GF-D8 (cell line): ENCODE measurements around the gene MIER2.
"Not testable (repeated sequence)": the region's sequence is repeated elsewhere in the genome, so short reads cannot be mapped to it uniquely, and the experiment has no call there.

Experiments used
- DNase-seq: peaks from one replicate; lab custom pipeline; 2025; lab: John Stamatoyannopoulos, UW

MIER2 gene

DNA sequence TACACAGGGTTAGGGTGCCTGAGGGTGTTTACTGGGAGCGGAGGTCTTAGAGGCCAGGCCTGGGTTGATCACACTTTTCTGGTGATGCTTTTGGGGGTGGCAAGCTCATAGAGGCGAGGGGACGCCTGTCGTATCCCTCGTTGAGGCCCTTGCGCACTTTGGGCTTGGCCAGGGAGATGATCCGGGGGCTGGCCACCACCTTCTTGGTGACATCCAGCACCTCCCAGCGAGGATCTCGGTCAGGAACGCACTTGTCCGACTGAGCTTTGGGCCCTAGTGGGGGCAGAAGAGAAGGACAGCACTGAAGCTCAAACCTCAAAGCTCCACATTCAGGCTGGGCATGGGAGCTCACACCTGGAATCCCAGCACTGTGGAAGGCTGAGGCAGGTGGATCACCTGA lies 17.6 kb upstream of the MIER2 start:
- DNase-seq = no peak

- DNase-seq = no peak
Observed at GRCh38 chr19:359653-359925, 15.0 kb upstream of the MIER2 start.

DNA sequence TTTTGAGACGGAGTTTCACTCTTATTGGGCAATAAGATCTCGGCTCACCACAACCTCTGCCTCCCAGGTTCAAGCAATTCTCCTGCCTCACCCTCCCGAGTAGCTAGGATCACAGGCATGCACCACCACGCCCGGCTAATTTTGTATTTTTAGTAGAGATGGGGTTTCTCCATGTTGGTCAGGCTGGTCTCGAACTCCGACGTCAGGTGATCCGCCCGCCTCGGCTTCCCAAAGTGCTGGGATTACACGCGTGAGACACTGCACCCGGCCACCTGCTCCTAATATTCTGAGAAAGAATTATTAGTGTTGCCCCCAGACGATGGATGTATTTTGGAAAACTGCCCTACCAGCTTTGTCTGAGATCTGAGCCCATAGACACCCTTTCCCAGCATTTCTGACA lies 10.9 kb upstream of the MIER2 start:
- DNase-seq = not testable (repeated sequence)

GRCh38 chr19:355134-355533 lies 10.5 kb upstream of the MIER2 start:
- no peak for DNase-seq

DNA sequence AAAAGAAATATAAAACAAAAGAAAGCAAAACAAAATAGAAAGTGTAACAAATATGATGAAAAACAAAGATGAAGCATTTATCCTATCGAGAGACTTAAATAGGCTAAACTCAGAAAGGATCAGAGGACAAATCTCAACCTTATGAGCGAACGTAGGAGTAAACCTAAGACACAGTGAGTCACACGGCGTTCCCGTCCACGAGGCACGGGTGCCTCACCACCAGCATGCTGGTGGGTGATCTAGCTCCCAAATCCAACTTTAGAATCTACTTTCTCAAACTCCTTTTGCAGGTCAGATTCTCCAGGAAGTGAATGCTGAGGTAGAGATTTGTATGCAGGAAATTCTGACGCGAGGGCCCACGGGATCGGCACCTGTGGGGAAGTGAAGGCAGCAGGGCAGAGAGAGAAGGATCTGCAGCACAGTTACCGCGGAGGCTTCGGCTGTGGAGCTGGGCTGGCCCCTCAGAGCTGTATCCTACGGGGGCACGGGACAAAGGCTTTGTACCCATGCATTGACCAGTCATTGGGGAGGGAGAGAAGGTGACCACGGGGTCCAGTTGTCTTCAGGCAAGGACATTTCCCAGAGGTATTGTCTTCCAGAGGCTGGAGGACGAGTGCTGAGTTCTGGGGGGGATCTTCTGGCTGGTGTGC lies 7.5 kb upstream of the MIER2 start:
- no peak for DNase-seq

DNA sequence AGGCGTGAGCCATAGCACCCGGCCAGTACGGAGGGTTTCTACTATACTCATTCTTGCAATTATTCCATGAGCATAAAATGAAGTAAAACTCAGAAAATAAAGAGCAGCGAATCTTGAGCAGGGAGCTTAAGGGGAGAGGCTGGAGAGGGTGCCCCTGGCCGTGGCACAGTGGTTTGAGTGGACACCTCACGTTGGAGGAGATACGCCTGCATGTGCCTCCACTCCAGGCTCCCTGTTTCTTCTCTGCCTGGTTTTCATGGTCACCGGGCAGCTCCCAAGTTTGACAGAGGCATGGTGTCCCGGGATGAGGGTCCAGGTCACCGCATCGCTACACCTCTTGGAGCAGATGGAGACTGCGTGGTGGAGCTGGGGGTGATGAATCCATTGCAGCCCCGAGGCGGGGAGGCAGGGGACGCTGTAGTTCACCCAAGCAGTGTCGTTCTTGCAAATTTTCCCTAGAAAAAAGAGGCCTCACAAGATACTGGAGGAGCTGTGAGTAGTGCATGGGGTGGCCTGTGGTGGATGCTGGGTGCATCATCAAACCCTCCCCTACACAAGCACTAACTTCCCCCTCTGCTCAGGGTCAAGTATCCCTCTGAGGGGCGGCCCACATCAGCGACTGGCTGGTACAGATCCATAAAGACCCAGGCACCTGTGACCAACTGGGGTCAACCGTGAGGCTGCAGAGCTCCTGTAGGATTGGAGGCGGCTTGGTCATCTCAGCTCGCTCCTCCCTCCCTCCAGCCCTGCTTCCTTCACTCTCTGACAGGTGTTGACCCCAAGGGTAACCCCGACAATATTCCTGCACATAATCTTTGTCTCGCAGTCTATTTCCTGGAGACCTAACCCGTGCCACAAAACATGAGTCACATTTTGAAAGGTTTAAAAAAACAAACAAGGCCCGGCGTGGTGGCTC lies 3.6 kb upstream of the MIER2 start:
- DNase-seq = no peak

- DNase-seq = no peak
Observed at GRCh38 chr19:345320-345879, 804 bp upstream of the MIER2 start.

- no peak for DNase-seq
Observed at GRCh38 chr19:343941-344624, 513 bp downstream of the MIER2 start.

DNA sequence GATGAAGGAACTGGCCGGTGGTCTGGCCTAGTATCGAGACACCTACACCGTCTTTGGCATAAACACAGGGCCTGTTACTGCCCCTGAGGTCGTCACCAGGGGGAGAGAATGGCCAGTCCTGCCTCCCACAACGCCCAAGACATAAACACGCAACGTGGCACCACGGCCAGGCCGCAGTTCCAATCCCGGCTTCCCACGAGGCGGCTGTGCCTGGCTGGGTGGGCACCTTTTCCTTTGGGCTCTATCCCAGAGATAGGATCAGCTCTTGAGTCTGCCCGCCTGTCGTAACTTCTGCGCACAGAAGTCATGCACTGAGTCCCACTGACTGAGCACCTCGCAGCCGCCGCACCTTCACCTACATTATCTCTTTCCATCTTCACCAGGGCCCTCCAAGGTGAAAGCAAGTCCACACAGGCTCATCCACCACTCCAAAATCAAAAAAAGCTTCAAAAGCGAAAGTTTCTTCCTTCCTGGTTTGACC lies 1.1 kb downstream of the MIER2 start:
- no peak for DNase-seq

GRCh38 chr19:342801-343421 lies 1.7 kb downstream of the MIER2 start:
- DNase-seq = peak; percentile 68

GRCh38 chr19:342128-342455 lies 2.5 kb downstream of the MIER2 start:
- no peak for DNase-seq

DNA sequence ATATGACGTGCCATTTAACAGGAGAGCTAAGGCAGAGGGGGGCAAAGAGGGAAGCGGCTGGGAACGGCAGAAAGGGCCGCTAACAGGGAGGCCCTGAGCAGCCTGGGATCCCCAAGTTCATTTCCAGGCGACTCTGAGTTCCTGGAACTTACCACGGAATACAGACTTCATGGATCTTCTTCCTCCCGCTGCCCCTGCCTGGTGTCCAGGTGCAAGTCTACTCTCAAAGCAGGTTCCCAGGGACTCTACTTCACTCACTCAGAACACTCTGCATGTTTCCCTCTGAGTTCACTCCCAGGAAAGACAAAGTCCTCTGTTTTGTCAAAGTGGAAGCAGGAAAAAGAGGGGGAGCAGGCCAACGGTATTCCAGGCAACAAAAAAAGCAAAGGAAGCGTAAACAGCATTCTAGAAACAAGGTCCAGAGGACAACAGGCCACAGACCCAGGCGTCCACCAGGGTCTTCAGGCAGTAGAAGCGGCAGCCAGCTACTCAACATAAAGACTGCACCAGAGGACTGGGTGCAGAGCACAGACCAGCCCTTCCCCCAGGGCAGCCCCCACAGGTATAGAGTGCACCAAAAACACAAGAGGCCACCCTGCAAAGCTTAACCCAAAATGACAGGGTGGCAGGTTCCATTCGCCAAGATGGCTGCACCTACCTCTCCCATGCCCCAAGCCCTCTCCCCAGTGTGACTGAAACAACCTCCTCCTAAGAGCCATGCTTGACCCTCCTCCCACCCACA lies 3.0 kb downstream of the MIER2 start:
- DNase-seq = no peak

DNA sequence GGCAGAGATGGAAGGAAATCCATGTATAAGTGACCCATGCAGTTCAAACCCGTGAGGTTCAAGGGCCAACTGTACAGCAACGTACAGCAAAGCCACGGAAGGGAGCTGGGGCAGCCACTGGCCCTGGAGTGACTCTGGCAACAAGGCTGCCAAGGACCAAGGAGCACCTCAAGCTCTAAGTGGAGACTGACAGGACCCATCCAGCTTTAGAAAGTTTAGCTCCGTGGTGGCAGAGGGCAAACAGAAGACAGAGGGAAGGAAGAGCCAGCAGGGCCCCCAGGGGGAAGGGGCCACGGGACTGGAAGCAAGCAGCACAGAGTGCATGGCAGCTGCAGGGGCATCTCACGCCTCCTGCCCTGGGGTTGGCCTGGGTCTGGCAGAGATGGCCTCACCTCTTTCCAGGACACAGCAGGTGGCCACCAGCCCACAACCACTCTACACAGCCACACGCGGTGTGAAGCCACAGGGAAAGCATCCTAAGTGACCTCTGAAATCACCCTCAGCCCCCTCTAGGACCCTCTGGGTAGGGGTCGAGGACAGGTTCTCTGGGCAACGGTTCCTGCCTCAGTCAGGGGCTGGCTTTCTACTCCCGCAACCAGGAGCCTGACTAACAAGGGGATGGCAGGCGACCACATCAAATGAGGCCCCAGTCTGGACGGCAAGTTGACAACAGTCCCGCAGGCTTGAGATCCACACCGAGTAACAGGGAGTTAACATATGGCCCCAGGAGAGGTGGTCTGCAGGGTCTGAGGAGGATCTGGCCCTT lies 3.8 kb downstream of the MIER2 start:
- DNase-seq = no peak

DNA sequence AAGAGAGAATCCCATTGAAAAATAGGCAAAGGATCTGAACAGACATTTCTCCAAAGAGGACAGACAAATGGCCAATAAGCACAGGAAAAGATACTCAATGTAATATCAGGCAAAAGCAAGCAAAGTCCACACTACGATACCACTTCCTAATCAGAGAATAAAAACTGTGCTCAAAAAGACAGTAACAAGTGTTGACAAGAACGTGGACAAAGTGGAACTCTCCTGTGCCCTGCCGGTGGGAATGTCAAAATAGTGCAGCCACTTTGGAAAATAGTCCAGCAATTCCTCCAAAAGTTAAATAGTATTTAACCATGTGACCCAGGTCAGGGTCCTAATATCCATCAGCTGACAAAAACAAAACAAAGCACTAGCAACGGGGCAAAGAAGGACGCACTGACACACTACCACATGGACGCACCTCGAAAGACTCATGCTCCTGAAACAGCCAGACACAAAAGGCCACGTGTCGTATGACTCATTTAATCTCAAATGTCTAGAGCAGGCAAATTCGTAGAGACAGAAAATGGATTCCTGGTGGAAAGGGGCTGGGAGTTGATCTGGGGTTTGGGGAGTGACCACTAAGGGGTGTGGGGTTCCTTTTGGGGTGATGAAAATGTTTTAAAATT lies 5.2 kb downstream of the MIER2 start:
- DNase-seq = no peak

DNA sequence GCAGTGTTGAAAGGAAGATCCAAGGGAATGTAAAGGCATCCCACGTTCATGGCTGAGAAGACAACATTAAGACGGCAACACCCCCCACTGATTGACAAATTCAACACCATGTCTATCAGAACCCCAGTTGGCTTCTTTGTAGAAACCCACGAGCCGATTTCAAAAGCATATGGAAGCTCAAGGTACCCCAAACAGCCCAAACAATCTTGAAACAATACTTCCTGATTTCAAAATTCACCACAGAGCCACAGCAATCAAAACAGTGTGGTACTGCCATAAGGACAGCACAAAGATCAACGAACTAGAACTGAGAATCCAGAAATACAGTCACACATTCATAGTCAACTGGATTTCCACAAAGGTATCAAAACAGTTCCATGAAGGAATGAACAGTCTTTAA lies 6.2 kb downstream of the MIER2 start:
- DNase-seq = peak; percentile 72

DNA sequence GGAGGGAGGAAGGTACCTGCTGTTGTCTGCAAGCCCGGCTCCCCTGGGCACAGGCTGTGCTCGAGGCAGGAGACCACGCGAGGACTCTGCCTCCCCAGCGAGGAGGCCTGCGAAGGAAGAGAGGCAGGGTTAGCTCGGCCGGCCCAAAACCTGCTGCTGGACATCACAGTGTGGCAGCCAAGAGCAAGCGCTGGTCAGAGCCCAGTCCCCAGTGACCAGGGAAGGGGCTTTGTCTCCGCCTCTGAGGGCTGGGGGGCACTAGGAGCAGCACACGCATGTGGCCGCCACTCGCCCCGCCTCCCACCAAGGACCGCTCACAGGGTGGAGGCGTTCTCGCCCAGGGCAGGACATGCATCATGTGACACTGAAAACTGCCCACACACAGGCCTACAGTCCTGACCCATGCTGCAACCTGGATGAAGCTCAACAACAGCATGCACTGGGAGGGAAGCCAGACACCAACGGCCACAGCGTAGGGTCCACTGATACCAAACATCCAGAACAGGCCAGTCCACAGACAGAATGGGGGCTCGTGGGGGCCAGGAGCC lies 8.5 kb downstream of the MIER2 start:
- DNase-seq = no peak

DNA sequence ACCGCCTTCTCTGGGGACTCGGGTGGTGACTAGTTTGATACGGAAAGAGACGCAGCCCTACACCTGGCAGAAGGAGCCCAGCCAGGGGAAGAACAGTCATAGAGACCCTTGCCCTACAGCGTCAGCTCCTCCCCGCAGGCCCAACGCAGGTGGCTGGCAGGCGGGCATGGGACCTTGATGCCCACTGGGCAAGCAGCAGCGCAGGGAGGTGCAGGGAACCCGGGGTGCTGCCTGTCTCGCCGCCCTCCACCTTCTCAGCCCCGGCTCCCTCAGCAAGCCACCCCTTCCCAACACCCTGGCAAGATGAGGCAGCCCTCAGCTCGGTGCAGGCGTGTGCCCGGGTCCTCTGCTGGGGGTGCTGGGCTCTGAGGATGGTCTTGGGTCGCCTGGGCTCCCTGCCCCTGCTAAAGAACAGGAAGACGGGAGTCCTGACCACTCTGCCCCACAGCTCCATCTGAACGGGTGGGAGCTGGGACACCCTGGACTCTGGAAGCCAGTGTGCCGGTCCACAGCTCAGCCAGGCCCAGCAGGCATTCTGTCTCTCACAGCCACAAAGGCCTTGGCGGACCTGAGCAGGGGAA lies 9.0 kb downstream of the MIER2 start:
- DNase-seq = no peak

- no peak for DNase-seq
Observed at GRCh38 chr19:335072-335471, 9.5 kb downstream of the MIER2 start.

GRCh38 chr19:334296-335071 lies 10.1 kb downstream of the MIER2 start:
- no peak for DNase-seq
